Left ventricle myocardium inferior (tissue), 1 donor: ENCODE measurements around the gene SNRNP48. TPM values are rescaled to one million over a fixed set of nuclear protein-coding genes. Genes with fewer than 3 reads are reported as not detected.

Experiments used
- DNase-seq: peaks from one replicate; pipeline ENCODE4 v3.0.0-alpha.2; 2020
- H3K27ac ChIP-seq: fragments of 200-600 bp; replicated peaks from 2 replicates; pipeline ENCODE4 v1.8.0; 2021
- H3K27me3 ChIP-seq: fragments of 200-600 bp; 2 replicates; pipeline ENCODE4 v1.8.0; 2021; ENCODE audit warnings: low read depth
- H3K36me3 ChIP-seq: fragments of 200-600 bp; 2 replicates; pipeline ENCODE4 v1.8.0; 2021
- H3K4me1 ChIP-seq: fragments of 200-600 bp; 2 replicates; pipeline ENCODE4 v1.8.0; 2021
- H3K4me3 ChIP-seq: fragments of 200-600 bp; 2 replicates; pipeline ENCODE4 v1.8.0; 2021; ENCODE audit warnings: mild to moderate bottlenecking, moderate library complexity
- H3K9me3 ChIP-seq: fragments of 200-600 bp; replicated peaks from 2 replicates; pipeline ENCODE4 v1.8.0; 2021
- CTCF ChIP-seq: fragments of 200-600 bp; IDR thresholded peaks from 2 replicates; pipeline ENCODE4 v1.8.0; 2021; ENCODE audit warnings: antibody characterized with exemption, mild to moderate bottlenecking, borderline replicate concordance
- intact Hi-C: fragments of 100-400 bp; cut with micrococcal nuclease; formaldehyde crosslinking; loops from one replicate; pipeline ENCODE4 v1.11.0; 2022
- total RNA-seq: library from RNA; stranded (reverse); fragmentation: NEBNext Ultra II Directional; extraction: Animal tissue kit (Norgen Biotek cat#: 25700); gene quantifications from one replicate; pipeline ENCODE4 v1.2.1, GENCODE V29; 2021
- donor health status: DM: no; HTN: yes; CAD: no; lungs with severe emphysema.

The SNRNP48 gene
- total RNA-seq, 1 donor from 2014 or later, result 13.8 TPM

GRCh38 chr6:7636151-7636550, 46.2 kb downstream of the SNRNP48 start:
- Histone ChIP-seq H3K27ac (no peak overlapping the region), H3K4me3 (no peak overlapping the region), H3K27me3 (peaks cover 10% of the 10 kb centered on the region), H3K9me3 (no peaks in the 10 kb centered on the region), H3K36me3 (no peaks in the 10 kb centered on the region), H3K4me1 (no peaks in the 10 kb centered on the region)
- intact Hi-C loops, result no loop called here
- no peak for DNase-seq
- TF ChIP-seq CTCF, result no peak

GRCh38 chr6:7637533-7637932, 47.5 kb downstream of the SNRNP48 start:
- intact Hi-C loops, result no loop called here
- Histone ChIP-seq H3K27ac (no peak overlapping the region), H3K4me3 (no peak overlapping the region), H3K27me3 (peaks cover 10% of the 10 kb centered on the region), H3K9me3 (no peaks in the 10 kb centered on the region), H3K4me1 (no peaks in the 10 kb centered on the region), H3K36me3 (no peaks in the 10 kb centered on the region)
- TF ChIP-seq CTCF, result no peak
- DNase-seq, result no peak

- Histone ChIP-seq H3K27me3 (peaks cover 6% of the 10 kb centered on the region), H3K9me3 (no peaks in the 10 kb centered on the region), H3K36me3 (no peaks in the 10 kb centered on the region), H3K4me1 (no peaks in the 10 kb centered on the region), H3K4me3 (no peak overlapping the region), H3K27ac (no peak overlapping the region)
- intact Hi-C loops, result no loop called here
- DNase-seq, result no peak
- no peak for TF ChIP-seq CTCF
Observed at GRCh38 chr6:7639427-7639826, 49.4 kb downstream of the SNRNP48 start.

GRCh38 chr6:7640016-7640415, 50.0 kb downstream of the SNRNP48 start:
- H3K4me1 ChIP-seq, result no peaks in the 10 kb centered on the region
- no peak for TF ChIP-seq CTCF
- no peak overlapping the region for H3K4me3 ChIP-seq
- H3K36me3 ChIP-seq, result no peaks in the 10 kb centered on the region
- no peak overlapping the region for H3K27ac ChIP-seq
- intact Hi-C loops, result no loop called here
- DNase-seq, result no peak
- H3K27me3 ChIP-seq, result peaks cover 6% of the 10 kb centered on the region
- no peaks in the 10 kb centered on the region for H3K9me3 ChIP-seq

GRCh38 chr6:7640607-7641577, 50.9 kb downstream of the SNRNP48 start:
- no peak overlapping the region for H3K4me3 ChIP-seq
- intact Hi-C loops, result no loop called here
- TF ChIP-seq CTCF, result no peak

More at GRCh38 chr6:7640607-7641577, 50.9 kb downstream of the SNRNP48 start:
- H3K36me3 ChIP-seq, result no peaks in the 10 kb centered on the region
- H3K4me1 ChIP-seq, result no peaks in the 10 kb centered on the region
- H3K27ac ChIP-seq, result no peak overlapping the region
- H3K9me3 ChIP-seq, result no peaks in the 10 kb centered on the region
- DNase-seq, result no peak
- no peaks in the 10 kb centered on the region for H3K27me3 ChIP-seq
